ENCODE data around the gene SLC16A9. TPM values are rescaled to one million over a fixed set of nuclear protein-coding genes. Genes with fewer than 3 reads are reported as not detected.
"Not testable (repeated sequence)": the region's sequence is repeated elsewhere in the genome, so short reads cannot be mapped to it uniquely, and the experiment has no call there.

The SLC16A9 gene, protein sequence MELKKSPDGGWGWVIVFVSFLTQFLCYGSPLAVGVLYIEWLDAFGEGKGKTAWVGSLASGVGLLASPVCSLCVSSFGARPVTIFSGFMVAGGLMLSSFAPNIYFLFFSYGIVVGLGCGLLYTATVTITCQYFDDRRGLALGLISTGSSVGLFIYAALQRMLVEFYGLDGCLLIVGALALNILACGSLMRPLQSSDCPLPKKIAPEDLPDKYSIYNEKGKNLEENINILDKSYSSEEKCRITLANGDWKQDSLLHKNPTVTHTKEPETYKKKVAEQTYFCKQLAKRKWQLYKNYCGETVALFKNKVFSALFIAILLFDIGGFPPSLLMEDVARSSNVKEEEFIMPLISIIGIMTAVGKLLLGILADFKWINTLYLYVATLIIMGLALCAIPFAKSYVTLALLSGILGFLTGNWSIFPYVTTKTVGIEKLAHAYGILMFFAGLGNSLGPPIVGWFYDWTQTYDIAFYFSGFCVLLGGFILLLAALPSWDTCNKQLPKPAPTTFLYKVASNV
- polyA plus RNA-seq (ENCODE audit: insufficient read length in 3 of 3), result 10 to 100 TPM; 34.1 to 48.0 (median 46.6) TPM

DNA sequence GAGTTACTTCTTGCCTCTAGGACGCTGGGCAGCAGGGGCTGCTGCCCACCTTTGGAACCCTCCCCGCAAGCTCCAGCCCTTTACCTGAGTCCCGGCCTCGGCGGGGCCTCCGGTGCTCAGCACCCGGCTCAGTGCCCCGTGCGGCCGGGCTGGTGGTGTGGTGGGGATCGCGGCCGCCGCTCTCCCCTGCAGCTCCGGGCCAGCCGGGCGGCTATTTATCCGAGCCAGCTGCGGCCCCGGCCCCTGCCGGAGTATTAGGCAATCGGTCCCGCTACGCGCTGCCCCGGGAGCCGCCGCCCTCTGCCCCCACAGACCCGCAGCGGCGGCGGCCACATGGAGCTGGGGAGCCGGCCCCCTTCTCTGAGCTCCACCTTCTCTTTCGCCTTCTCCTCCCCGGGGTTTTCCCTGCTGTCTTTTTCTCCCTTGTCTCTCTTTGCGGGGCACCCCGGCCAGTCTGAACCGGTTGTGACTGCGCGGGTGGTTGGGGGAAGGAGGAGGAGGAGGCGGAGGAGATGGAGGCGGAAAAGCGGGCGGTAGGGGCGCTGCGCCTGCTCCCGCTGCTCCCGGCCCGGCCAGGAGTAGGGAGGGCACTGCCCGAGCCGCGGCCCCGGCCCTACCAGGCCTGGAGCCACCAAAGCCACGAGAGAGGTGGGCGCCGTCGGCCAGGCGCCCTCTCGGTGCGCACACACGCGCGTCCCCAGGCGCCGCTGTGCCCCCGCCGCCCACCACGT, at the start of gene SLC16A9:
Gene SLC16A9 (minus strand): TSS at position 456 of the 731 bp plus-strand sequence. CDS start 25,559 bp downstream, outside the sequence.
- peak in 2 of 3 donors; percentile 62 for DNase-seq (ENCODE audit: low read depth in 3 of 3, low spot score in 2 of 3)

DNA sequence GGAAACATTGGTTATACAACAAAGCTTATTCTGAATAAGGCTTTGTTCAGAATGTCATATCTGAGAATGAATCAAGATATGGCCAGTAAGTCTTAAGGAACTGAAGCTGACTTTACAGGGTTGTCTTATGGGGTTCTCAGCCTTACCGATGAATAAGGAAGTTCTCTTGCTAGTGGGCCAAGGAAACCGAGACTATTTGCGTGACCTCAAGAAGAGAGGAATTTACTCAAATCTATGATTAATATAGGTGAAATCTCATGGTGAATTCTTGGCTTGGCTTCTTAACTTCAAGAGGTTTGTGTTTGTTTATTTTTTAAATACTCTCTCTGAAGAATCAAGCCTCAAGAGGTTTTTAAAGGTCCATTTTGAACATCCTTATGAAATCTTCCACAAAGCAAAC, 48.3 kb upstream of the SLC16A9 start:
- DNase-seq (ENCODE audit: low read depth in 3 of 3, low spot score in 2 of 3), result no peak

DNA sequence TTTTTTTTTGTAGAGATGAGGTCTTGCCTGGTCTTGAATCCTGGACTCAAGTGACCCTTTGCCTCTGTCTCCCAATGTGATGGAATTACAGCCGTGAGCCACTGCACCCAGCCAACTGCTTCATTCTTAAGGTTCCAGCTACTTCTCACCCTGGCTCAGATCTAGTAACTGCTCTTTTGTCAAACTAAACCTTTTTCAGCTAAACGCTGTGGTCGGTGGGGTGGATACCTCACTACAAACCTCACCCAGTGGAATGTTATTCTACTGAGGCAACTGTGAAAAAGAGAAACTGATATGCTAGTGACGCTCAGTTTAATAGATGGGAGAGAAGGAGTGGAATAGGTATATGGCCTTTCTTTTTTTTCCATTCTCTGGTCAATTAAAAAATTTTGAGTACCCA, 45.3 kb upstream of the SLC16A9 start:
- no peak for DNase-seq (ENCODE audit: low read depth in 3 of 3, low spot score in 2 of 3)

DNA sequence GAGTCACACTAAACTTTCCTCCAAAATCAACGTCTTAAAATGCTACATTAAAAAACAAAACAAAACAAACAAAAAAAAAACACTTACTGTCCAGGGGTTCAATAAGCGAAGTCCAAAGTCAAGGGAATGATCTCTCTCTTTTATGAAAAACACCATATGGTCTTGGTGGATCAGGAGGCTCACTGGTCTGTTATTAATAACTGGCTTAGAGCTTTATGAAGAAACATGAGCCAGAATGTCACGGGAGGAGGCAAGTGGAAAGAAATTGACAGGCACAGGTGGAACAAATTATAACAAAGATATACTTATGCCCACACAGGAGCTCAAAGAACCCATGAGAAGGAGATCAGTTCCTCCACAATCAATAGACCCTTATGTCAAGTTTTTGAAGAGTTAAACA, 43.6 kb upstream of the SLC16A9 start, which contains the start of gene MRLN:
Gene MRLN (minus strand): TSS at position 189 of the 400 bp plus-strand sequence.
- no peak for DNase-seq (ENCODE audit: low read depth in 3 of 3, low spot score in 2 of 3)

DNA sequence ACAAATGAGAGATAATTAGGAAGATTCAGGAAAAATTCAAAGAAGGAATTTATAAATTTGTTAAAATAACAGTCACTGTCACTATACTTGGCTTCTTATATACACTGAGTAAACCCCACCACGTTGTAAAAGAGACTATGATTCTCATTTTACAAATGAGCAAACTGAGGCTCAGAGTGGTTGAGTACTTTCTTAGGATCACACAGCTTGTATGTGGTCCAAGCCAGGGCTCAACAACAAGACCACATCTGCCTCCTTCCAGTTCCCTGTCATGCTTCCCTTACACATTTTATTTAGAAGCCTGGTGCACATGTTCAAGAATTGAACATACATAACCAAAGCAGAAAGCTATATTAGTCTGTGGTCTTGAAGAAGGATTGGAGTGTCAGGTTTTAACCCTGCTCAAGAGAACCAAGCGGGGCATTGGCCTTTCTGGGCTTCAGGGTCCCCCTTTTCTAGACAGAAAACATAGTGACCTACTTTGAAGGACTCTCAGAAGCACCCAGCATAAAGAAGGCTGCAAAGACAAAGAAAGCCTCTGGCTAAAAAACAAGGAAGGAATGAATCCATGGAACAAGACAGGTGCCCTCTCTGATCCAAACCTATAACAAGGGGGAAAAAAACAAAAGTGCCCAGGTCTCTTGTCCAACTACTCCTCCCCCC, 42.8 kb upstream of the SLC16A9 start:
- DNase-seq (ENCODE audit: low read depth in 3 of 3, low spot score in 2 of 3), result no peak

DNA sequence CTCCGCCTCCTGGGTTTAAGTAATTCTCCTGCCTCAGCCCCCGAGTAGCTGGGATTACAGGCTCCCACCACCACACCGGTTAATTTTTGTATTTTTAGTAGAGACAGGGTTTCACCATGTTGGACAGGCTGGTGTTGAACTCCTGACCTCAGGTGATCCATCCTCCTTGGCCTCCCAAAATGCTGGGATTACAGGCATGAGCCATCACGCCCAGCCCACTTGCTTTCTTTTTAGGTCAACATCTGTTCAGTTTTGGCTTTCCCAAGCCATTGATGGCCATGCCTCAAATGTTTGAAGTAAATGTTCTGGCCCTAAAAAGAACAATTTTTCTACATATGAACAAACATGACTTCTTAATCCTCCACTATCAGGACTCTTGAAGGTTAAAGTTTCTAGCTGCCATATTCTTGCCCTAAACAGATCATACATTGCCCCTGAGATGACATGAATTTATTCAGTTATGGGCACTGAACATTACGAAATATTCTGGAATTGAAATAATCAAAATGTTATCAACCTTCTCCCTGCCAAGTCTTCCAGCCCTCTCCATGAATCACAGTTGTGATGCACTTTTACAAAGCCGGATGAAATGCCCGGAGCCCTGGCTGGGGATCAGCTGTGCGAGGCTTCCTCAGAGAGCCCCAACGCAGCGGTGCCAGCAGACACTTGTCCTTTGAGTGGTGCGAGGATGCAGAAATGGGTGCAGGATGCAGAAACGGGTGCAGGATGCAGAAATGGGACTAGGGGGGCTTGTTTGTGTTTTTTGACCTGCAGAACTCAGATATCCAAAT, 40.7 kb upstream of the SLC16A9 start:
- DNase-seq (ENCODE audit: low read depth in 3 of 3, low spot score in 2 of 3), result no peak

DNA sequence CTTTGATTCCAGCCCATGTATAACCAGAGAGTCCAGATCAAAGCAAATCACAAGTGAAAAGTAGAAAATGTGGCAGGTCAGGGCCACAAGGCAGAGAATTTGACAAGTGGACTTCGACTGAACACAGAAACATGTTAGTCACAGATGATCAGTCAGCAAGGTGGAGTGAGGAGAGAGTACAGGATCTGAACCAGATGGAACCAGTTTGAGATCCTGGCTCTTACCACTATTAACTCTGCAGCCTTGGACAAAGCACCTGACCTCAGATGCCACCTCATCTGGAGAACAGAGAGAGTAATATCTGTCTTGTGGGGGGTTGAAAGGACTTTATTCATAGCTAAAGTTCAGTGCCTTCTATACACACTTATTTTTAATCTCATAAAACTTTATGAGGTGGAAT, 39.2 kb upstream of the SLC16A9 start:
- peak in 1 of 3 donors; percentile 24 for DNase-seq (ENCODE audit: low read depth in 3 of 3, low spot score in 2 of 3)

DNA sequence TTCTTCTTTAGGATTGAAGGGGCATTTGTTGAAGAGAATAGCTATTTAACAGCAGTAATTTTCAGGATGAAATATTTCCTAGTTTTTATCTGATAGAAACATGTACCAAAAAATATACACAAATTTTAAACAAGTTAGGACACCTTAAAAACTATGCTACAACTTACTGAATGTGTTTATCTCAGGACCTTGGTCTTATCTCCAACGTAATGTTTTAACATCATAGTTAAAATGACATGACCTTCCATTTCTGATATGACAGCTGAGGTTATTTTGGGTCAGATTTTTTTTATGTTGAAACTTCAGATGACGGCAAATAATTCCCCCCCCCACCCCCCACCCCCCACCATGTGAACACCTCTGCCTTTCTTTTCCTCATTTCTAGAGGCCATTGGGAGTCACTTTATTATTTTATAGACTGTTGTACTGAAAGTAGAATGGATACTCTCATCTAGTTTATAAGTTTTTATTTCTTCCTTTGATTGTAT, 35.6 kb upstream of the SLC16A9 start:
- no peak for DNase-seq (ENCODE audit: low read depth in 3 of 3, low spot score in 2 of 3)

DNA sequence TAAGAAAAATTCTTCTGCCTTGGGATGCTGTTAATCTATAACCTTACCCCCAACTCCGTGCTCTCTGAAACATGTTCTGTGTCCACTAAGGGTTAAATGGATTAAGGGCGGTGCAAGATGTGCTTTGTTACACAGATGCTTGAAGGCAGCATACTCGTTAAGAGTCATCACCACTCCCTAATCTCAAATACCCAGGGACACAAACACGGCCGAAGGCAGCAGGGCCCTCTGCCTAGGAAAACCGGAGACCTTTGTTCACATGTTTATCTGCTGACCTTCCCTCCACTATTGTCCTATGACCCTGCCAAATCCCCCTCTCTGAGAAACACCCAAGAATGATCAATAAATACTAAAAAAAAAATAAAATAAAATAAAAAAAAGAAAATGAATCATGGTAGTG, 35.1 kb upstream of the SLC16A9 start:
- DNase-seq (ENCODE audit: low read depth in 3 of 3, low spot score in 2 of 3), result not testable (repeated sequence)

DNA sequence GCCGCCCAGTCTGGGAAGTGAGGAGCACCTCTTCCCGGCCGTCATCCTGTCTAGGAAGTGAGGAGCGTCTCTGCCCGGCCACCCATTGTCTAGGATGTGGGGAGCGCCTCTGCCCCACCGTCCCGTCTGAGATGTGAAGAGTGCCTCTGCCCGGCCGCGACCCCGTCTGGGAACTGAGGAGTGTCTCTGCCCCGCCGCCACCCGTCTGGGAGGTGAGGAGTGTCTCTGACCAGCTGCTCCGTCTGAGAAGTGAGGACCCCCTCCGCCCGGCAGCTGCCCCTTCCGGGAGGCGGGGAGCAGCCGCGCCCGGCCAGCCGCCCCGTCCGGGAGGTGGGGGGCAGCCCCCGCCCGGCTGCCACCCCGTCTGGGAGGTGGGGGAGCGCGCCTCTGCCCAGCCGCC, 34.5 kb upstream of the SLC16A9 start:
- DNase-seq (ENCODE audit: low read depth in 3 of 3, low spot score in 2 of 3), result not testable (repeated sequence)

DNA sequence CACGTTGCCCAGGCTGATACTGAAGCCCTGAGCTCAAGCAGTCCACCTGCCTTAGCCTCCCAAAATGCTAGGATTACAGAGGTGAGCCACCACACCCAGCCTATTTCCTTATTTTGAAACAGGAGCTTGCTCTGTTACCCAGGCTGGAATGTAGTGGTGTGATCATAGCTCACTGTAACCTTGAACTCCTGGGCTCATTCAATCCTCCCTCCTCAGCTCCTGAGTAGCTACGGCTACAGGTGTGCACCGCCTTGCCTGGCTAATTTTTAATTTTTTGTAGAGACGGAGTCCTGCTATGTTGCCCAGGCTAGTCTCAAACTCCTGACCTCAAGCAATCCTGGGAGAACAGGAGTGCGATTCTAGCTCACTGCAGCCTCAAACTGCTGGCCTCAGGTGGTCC, 31.9 kb upstream of the SLC16A9 start:
- no peak for DNase-seq (ENCODE audit: low read depth in 3 of 3, low spot score in 2 of 3)

DNA sequence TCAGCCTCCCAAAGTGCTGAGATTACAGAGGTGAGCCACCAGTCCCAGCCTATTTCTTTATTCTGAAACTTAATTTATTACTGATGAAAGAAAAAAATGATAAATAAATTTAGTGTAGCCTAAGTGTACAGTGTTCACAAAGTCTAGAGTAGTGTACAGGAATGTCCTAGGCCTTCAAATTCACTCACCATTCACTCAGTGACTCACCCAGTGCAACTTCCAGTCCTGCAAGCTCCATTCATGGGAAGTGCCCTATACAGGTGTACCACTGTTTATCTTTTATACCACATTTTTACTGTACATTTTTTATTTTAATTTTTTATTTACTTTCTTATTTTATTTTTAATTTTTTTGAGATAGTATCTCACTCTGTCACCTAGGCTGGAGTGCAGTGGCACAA, 31.4 kb upstream of the SLC16A9 start:
- DNase-seq (ENCODE audit: low read depth in 3 of 3, low spot score in 2 of 3), result no peak

DNA sequence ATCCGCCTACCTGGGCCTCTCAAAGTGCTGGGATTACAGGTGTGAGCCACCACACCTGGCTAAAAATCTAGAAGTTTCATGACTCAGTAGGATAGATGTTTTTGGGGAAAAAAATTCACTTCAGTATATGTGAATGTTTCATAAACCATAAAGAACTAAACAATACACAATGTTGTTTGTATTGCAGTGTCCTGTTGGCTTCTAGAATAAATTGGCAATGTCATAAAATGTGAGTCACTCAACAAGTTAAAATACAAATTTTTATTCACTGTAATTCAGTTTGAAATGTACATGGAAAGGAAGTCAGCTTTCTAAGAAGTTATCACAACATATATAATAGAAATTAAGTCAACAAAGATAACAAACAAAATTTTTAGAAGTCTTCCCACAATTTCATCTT, 27.1 kb upstream of the SLC16A9 start:
- DNase-seq (ENCODE audit: low read depth in 3 of 3, low spot score in 2 of 3), result no peak

DNA sequence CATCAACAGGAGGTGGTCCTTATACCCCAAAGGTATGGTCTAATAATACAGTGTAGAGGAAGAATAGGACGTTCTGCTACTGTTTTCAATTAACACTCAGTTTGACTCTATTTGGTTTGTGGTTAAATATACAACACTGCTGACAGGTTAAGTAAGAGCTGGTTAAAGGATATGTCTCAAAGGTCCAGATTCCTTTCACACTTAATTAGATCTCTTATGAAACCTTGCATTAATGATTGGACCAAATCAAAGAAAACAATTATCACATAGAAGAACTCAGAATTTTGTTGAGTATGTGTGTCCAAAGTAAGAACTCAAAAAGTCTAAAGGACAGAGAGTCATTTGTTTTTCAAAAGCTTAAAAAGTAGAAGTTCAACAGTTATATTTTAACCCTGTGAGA, 25.6 kb upstream of the SLC16A9 start:
- DNase-seq (ENCODE audit: low read depth in 3 of 3, low spot score in 2 of 3), result no peak

DNA sequence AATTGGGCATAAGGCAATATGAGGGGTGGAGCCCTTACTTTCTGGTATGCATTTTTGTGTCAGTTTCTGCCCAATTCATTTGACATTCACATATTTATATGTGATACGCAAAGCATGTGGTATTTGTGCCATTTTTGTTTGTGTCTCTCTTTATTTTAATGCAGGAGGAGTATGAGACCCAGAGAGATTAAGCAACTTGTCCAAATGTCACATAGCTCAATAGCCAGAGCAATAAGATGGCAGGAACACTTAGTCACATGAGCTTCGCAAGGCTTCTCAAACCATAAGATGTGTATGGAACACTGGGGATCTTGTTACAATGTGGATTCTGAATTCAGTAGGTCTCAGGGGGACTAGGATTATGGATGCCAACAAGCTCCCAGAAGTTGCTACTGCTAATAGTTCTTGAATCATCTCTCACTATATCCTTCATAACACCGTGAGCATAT, 24.4 kb upstream of the SLC16A9 start:
- no peak for DNase-seq (ENCODE audit: low read depth in 3 of 3, low spot score in 2 of 3)

DNA sequence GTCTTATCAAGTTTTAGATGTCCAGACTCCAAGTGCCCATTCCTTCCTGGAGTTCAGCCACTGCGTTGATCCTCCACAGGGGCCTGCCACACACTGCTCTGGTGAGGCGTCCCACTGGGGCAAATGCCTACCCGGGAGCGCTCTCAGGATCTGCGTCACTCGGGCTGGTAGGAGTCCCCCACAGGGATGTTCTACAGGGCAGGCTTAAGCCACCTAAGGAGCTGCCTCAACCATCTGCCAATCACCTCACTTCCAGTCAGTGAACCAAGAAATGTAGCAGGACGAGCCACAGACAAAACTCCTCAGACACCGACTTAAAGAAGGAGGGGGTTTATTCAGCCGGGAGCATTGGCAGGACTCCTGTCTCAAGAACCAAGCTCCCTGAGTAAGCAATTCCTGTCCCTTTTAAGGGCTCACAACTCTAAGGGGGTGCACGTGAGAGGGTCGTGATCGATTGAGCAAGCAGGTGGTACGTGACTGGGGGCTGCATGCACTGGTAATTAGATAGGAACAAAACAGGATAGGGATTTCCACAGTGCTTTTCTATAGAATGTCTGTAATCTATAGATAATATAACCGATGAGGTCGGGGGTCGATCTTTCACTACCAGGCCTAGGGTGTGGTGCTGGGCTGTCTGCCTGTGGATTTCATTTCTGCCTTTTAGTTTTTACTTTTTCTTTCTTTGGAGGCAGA, 23.8 kb upstream of the SLC16A9 start:
- DNase-seq (ENCODE audit: low read depth in 3 of 3, low spot score in 2 of 3), result not testable (repeated sequence)

DNA sequence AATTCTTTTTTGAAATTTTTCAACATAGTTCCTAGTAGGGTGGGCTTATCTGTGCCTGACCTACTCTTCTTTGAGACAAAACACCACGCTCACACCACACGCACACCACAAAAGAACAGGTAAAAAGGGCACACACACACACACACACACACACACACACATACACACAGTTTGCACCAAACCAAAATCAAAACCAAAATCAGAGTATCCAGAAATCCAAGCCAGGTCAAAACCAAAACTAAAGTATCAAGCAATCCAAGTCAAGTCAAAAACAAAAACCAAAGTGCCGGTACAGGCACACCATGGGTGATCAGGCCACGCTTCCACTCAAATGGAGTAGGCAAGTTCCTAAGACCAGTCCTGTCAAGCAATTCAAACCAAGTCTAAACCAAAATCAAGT, 23.2 kb upstream of the SLC16A9 start:
- not testable (repeated sequence) for DNase-seq (ENCODE audit: low read depth in 3 of 3, low spot score in 2 of 3)

DNA sequence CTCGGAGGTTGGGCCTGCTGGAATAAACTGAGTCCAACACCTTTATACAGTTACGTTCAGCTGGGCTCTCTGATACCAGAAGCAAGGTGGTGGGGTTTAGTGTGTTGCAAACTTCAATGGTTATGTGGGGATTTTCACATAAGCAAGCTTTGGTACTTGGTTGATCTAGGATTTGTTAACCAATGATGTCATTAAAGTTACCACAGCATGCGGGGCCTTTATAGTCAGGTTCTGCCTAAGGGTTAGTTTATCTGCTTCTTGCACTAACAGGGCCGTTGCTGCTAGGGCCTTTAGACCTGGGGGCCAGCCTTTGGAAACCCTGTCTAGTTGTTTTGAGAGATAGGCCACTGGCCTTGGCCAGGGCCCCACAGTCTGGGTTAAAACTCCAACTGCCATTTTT, 19.5 kb upstream of the SLC16A9 start:
- DNase-seq (ENCODE audit: low read depth in 3 of 3, low spot score in 2 of 3), result not testable (repeated sequence)

All from right renal cortex interstitium (tissue), 3 donors.